GM18526 (cell line): Measurements from ENCODE around the gene RPL31.

ENCODE experiments used
- POLR2A ChIP-seq: IDR thresholded peaks from 3 replicates; pipeline ENCODE4 v1.6.1; 2011; ENCODE audit not compliant: insufficient read length; ENCODE audit errors: extremely low read depth

The RPL31 gene

GRCh38 chr2:101003278-101003775 lies 1.2 kb downstream of the RPL31 start:
- TF ChIP-seq POLR2A, result no peak

- TF ChIP-seq POLR2A, result no peak
Measured at GRCh38 chr2:101004620-101005325, 2.7 kb downstream of the RPL31 start.

GRCh38 chr2:101006065-101006715 lies 4.1 kb downstream of the RPL31 start:
- TF ChIP-seq POLR2A, result no peak

- TF ChIP-seq POLR2A, result no peak
Measured at GRCh38 chr2:101007415-101008345, 5.6 kb downstream of the RPL31 start.

GRCh38 chr2:101011152-101011551 lies 9.1 kb downstream of the RPL31 start:
- TF ChIP-seq POLR2A, result no peak

- TF ChIP-seq POLR2A, result no peak
Measured at GRCh38 chr2:101012054-101012705, 10.1 kb downstream of the RPL31 start.

- no peak for TF ChIP-seq POLR2A
Measured at GRCh38 chr2:101012706-101013181, 10.7 kb downstream of the RPL31 start.

GRCh38 chr2:101014264-101014857 lies 12.3 kb downstream of the RPL31 start:
- TF ChIP-seq POLR2A, result no peak

- TF ChIP-seq POLR2A, result no peak
Measured at GRCh38 chr2:101017371-101017770, 15.3 kb downstream of the RPL31 start.

- no peak for TF ChIP-seq POLR2A
Measured at GRCh38 chr2:101018934-101019333, 16.8 kb downstream of the RPL31 start.

- no peak for TF ChIP-seq POLR2A
Measured at GRCh38 chr2:101022221-101022620, 20.1 kb downstream of the RPL31 start.

- no peak for TF ChIP-seq POLR2A
Measured at GRCh38 chr2:101023327-101024107, 21.4 kb downstream of the RPL31 start.

GRCh38 chr2:101025561-101025960 lies 23.5 kb downstream of the RPL31 start:
- no peak for TF ChIP-seq POLR2A

- no peak for TF ChIP-seq POLR2A
Measured at GRCh38 chr2:101026253-101026701, 24.2 kb downstream of the RPL31 start.

GRCh38 chr2:101026923-101027469 lies 24.9 kb downstream of the RPL31 start:
- no peak for TF ChIP-seq POLR2A
